Neuronal stem cell (in vitro differentiated cells): Measurements from ENCODE around the gene RUNX1.

Experiments
- DNase-seq: peaks from one replicate; pipeline ENCODE4 v3.0.0-alpha.2; 2013; ENCODE audit warnings: low spot score
- H2AFZ ChIP-seq: one replicate; pipeline ENCODE4 v1.6.1; 2013; ENCODE audit warnings: mild to moderate bottlenecking, low read length, inconsistent platforms
- H2AK5ac ChIP-seq: 2 replicates; pipeline ENCODE4 v1.6.1; 2013; ENCODE audit warnings: low read depth, mild to moderate bottlenecking, inconsistent platforms, low read length, moderate library complexity, mixed read lengths
- H2BK120ac ChIP-seq: 2 replicates; pipeline ENCODE4 v1.6.1; 2013; ENCODE audit warnings: low read depth, mild to moderate bottlenecking, inconsistent platforms, low read length, moderate library complexity, mixed read lengths
- H2BK12ac ChIP-seq: one replicate; pipeline ENCODE4 v1.6.1; 2013; ENCODE audit warnings: low read length, inconsistent platforms
- H2BK15ac ChIP-seq: 2 replicates; pipeline ENCODE4 v1.6.1; 2013; ENCODE audit warnings: mild to moderate bottlenecking, low read length, inconsistent platforms, mixed read lengths
- H2BK5ac ChIP-seq: one replicate; pipeline ENCODE4 v1.6.1; 2013; ENCODE audit warnings: inconsistent platforms, mild to moderate bottlenecking, low read length, moderate library complexity
- H3K14ac ChIP-seq: one replicate; pipeline ENCODE4 v1.6.1; 2013; ENCODE audit warnings: low read length, inconsistent platforms
- H3K18ac ChIP-seq: 2 replicates; pipeline ENCODE4 v1.6.1; 2013; ENCODE audit warnings: low read length, inconsistent platforms
- H3K23ac ChIP-seq: 2 replicates; pipeline ENCODE4 v1.6.1; 2013; ENCODE audit warnings: low read depth, mild to moderate bottlenecking, mixed read lengths, low read length, inconsistent platforms; ENCODE audit not compliant: poor library complexity
- H3K27ac ChIP-seq: replicated peaks from 3 replicates; pipeline ENCODE4 v1.5.1; 2013; ENCODE audit warnings: low read length, inconsistent platforms
- H3K27me3 ChIP-seq, 3 experiments: 2 replicates each; pipeline ENCODE4 v1.6.1; 2013; ENCODE audit warnings: low read length in 3 of 3, mild to moderate bottlenecking in 2 of 3, inconsistent platforms in 1 of 3, low read depth in 1 of 3, mixed read lengths in 1 of 3, moderate library complexity in 1 of 3; ENCODE audit not compliant: control insufficient read depth in 3 of 3, insufficient read depth in 3 of 3
- H3K36me3 ChIP-seq, 2 donors: replicated peaks in 1 of 2; 2 replicates each; pipeline ENCODE4 v1.6.1; 2013; ENCODE audit warnings: low read length in 2 of 2; ENCODE audit not compliant: control insufficient read depth in 2 of 2, insufficient read depth in 2 of 2
- H3K4ac ChIP-seq: 2 replicates; pipeline ENCODE4 v1.6.1; 2013; ENCODE audit warnings: inconsistent platforms, mild to moderate bottlenecking, low read length, moderate library complexity
- H3K4me1 ChIP-seq, 2 donors: 1 replicate in 1 of 2; 2 replicates in 1 of 2; pipeline ENCODE4 v1.6.1; 2013; ENCODE audit warnings: low read length in 2 of 2, low read depth in 1 of 2; ENCODE audit not compliant: control insufficient read depth in 2 of 2, insufficient read depth in 1 of 2
- H3K4me2 ChIP-seq: one replicate; pipeline ENCODE4 v1.6.1; 2013; ENCODE audit warnings: mild to moderate bottlenecking, low read length, inconsistent platforms; ENCODE audit not compliant: insufficient read depth, poor library complexity, severe bottlenecking
- H3K4me3 ChIP-seq, 2 donors: 2 replicates each; pipeline ENCODE4 v1.5.1; 2013; ENCODE audit warnings: low read length in 2 of 2, mild to moderate bottlenecking in 2 of 2, inconsistent platforms in 1 of 2, moderate library complexity in 1 of 2
- H3K79me1 ChIP-seq: one replicate; pipeline ENCODE4 v1.6.1; 2013; ENCODE audit warnings: low read depth, mild to moderate bottlenecking, inconsistent platforms, low read length, moderate library complexity
- H3K9ac ChIP-seq: one replicate; pipeline ENCODE4 v1.6.1; 2013; ENCODE audit warnings: mild to moderate bottlenecking, low read depth, low read length, inconsistent platforms; ENCODE audit not compliant: poor library complexity
- H3K9me3 ChIP-seq, 2 donors: replicated peaks in 1 of 2; 2 replicates each; pipeline versions ENCODE3 to v1.6.1; 2013; ENCODE audit warnings: low read length in 2 of 2, mild to moderate bottlenecking in 2 of 2, inconsistent platforms in 1 of 2, low read depth in 1 of 2, mixed read lengths in 1 of 2, moderate library complexity in 1 of 2; ENCODE audit not compliant: control insufficient read depth in 2 of 2, insufficient read depth in 1 of 2
- H4K8ac ChIP-seq: one replicate; pipeline ENCODE4 v1.6.1; 2013; ENCODE audit warnings: low read depth, mild to moderate bottlenecking, inconsistent platforms, low read length, moderate library complexity
- H4K91ac ChIP-seq: one replicate; pipeline ENCODE4 v1.6.1; 2013; ENCODE audit warnings: low read length, low read depth, mild to moderate bottlenecking, inconsistent platforms; ENCODE audit not compliant: poor library complexity
- WGBS, 2 donors: extraction: QIAGEN DNeasy Blood & Tissue Kit; methylation state at CpG; one replicate each; pipeline ENCODE4 v1.1.7; 2013; ENCODE audit warnings: missing lambda C conversion rate in 2 of 2, mixed read lengths in 1 of 2; ENCODE audit not compliant: insufficient read length in 2 of 2, insufficient replicate concordance in 1 of 2; ENCODE audit errors: extremely low coverage in 2 of 2; 5-methylcytosine and 5-hydroxymethylcytosine counted together

The RUNX1 gene

GRCh38 chr21:34771512-34772028 is 277.5 kb downstream of the RUNX1 start:
- H3K4me2 ChIP-seq = no peak overlapping the region
- no peak overlapping the region for H2AK5ac ChIP-seq
- no peaks in the 10 kb centered on the region for H3K27me3 ChIP-seq
- H2BK12ac ChIP-seq = no peak overlapping the region
- no peak overlapping the region for H2BK5ac ChIP-seq
- no peak overlapping the region for H2BK120ac ChIP-seq
- H2BK15ac ChIP-seq = no peak overlapping the region
- H4K91ac ChIP-seq = no peak overlapping the region
- no peaks in the 10 kb centered on the region for H3K9me3 ChIP-seq
- no peaks in the 10 kb centered on the region for H3K79me1 ChIP-seq
- no peak overlapping the region for H3K23ac ChIP-seq
- H3K4ac ChIP-seq = no peak overlapping the region
- no peak overlapping the region for H3K14ac ChIP-seq
- no peak overlapping the region for H3K27ac ChIP-seq
- H2AFZ ChIP-seq = no peak overlapping the region
- H3K36me3 ChIP-seq = no peaks in the 10 kb centered on the region
- no peak overlapping the region for H3K18ac ChIP-seq
- H3K9ac ChIP-seq = no peak overlapping the region
- H4K8ac ChIP-seq = no peak overlapping the region
- H3K4me1 ChIP-seq = no peaks in the 10 kb centered on the region
- no peak for DNase-seq
- WGBS, 2 donors = no CpG with 5 or more reads among the region's 6 CpGs
- H3K4me3 ChIP-seq = no peak overlapping the region

DNA sequence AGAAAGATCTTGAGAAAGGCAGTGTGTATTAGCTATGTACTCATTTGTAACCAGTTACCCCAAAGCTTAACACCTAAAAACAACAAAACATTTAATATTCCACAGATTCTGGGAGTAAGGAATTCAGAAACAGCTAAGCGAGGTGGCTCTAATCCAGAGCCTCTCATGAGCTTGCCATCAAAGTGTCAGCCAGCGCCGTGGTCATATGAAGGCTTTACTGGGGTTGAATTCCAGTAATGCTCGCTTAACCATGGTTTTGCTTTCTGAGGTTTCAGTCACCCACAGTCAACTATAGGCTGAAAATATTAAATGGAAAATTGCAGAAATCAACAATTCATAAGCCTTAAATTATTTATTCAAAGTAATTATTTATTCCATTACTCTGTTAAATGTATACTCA is 278.5 kb downstream of the RUNX1 start:
- Histone ChIP-seq H2AK5ac (no peak overlapping the region), H3K18ac (no peak overlapping the region), H2BK12ac (no peak overlapping the region), H3K36me3 (no peaks in the 10 kb centered on the region), H4K91ac (no peak overlapping the region), H2BK120ac (no peak overlapping the region), H3K4ac (no peak overlapping the region), H3K4me1 (no peaks in the 10 kb centered on the region), H3K27me3 (no peaks in the 10 kb centered on the region), H3K79me1 (no peaks in the 10 kb centered on the region), H3K9me3 (no peaks in the 10 kb centered on the region), H3K9ac (no peak overlapping the region), H4K8ac (no peak overlapping the region), H3K14ac (no peak overlapping the region), H2BK15ac (no peak overlapping the region), H3K4me2 (no peak overlapping the region), H3K27ac (no peak overlapping the region), H2AFZ (no peak overlapping the region), H2BK5ac (no peak overlapping the region), H3K4me3 (no peak overlapping the region), H3K23ac (no peak overlapping the region)
- whole genome bisulfite sequencing, 2 donors = no CpG with 5 or more reads among the region's 4 CpGs
- DNase-seq = no peak

- no peak overlapping the region for H3K9ac ChIP-seq
- no peaks in the 10 kb centered on the region for H3K79me1 ChIP-seq
- no CpG with 5 or more reads among the region's 3 CpGs for WGBS, 2 donors
- H3K27ac ChIP-seq = no peak overlapping the region
- H4K8ac ChIP-seq = no peak overlapping the region
- no peak overlapping the region for H3K4ac ChIP-seq
- H2BK120ac ChIP-seq = no peak overlapping the region
- no peak overlapping the region for H3K18ac ChIP-seq
- no peak overlapping the region for H3K4me3 ChIP-seq
- no peak overlapping the region for H4K91ac ChIP-seq
- H2BK12ac ChIP-seq = no peak overlapping the region
- no peak overlapping the region for H3K4me2 ChIP-seq
- H3K27me3 ChIP-seq = no peaks in the 10 kb centered on the region
- no peak overlapping the region for H2BK15ac ChIP-seq
- H2BK5ac ChIP-seq = no peak overlapping the region
- H3K23ac ChIP-seq = no peak overlapping the region
- no peak overlapping the region for H3K14ac ChIP-seq
- no peaks in the 10 kb centered on the region for H3K4me1 ChIP-seq
- H3K9me3 ChIP-seq = no peaks in the 10 kb centered on the region
- no peak overlapping the region for H2AFZ ChIP-seq
- no peak overlapping the region for H2AK5ac ChIP-seq
- DNase-seq = no peak
- H3K36me3 ChIP-seq = no peaks in the 10 kb centered on the region
These were observed 280.8 kb downstream of the RUNX1 start for GRCh38 chr21:34768326-34768725.

GRCh38 chr21:34766862-34767261 is 282.2 kb downstream of the RUNX1 start:
- DNase-seq = no peak
- Histone ChIP-seq H3K4ac (no peak overlapping the region), H3K9ac (no peak overlapping the region), H2AK5ac (no peak overlapping the region), H3K27ac (no peak overlapping the region), H2BK12ac (no peak overlapping the region), H3K4me3 (no peak overlapping the region), H3K36me3 (no peaks in the 10 kb centered on the region), H2BK120ac (no peak overlapping the region), H2BK15ac (no peak overlapping the region), H3K23ac (no peak overlapping the region), H4K91ac (no peak overlapping the region), H3K18ac (no peak overlapping the region), H3K14ac (no peak overlapping the region), H3K79me1 (no peaks in the 10 kb centered on the region), H3K4me1 (no peaks in the 10 kb centered on the region), H3K9me3 (no peaks in the 10 kb centered on the region), H3K27me3 (no peaks in the 10 kb centered on the region), H4K8ac (no peak overlapping the region), H2BK5ac (no peak overlapping the region), H2AFZ (no peak overlapping the region), H3K4me2 (no peak overlapping the region)
- WGBS, 2 donors = no CpG with 5 or more reads among the region's 3 CpGs
